Astrocyte of the spinal cord (primary cell): ENCODE data around the gene HLCS.

Source experiments
- DNase-seq: peaks from one replicate; pipeline ENCODE4 v3.0.0; 2011; ENCODE audit warnings: low read depth, low spot score
- H3K4me3 ChIP-seq: 2 replicates; pipeline ENCODE4 v1.5.1; 2011; ENCODE audit warnings: low read depth, mild to moderate bottlenecking, low read length, moderate library complexity
- in situ Hi-C: cut with HindIII; loops from 2 replicates; pipeline ENCODE4 v1.10.0; 2017; ENCODE audit warnings: low sequenced_read_pairs
- TF ChIP-seq, protein P1 (sequence below): IDR thresholded peaks from 2 replicates; pipeline ENCODE4 v1.5.1; 2012; ENCODE audit warnings: low read depth, mild to moderate bottlenecking, low read length, inconsistent platforms

Gene HLCS

DNA sequence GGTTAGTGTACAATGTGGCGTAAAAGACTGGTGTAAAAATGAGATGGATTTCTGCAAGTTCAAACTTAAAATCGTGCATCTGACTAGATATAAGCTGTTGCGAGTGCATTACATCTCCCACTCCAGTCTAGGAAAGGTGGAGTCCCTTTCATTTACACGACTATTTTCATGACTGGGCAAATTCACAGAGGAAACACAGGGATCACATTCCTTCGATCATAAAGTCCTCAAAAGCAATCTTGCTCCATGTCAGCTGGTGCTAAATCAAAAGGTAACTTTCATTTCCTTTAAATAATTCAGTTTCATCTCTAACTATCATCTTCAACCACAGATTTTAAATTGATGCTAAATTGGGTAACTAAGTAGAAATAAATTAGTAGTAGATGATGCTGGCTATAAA lies 100.0 kb downstream of the HLCS start:
- no peak overlapping the region for H3K4me3 ChIP-seq
- DNase-seq = no peak
- in situ Hi-C loops = no loop called here
- TF ChIP-seq, protein P1, sequence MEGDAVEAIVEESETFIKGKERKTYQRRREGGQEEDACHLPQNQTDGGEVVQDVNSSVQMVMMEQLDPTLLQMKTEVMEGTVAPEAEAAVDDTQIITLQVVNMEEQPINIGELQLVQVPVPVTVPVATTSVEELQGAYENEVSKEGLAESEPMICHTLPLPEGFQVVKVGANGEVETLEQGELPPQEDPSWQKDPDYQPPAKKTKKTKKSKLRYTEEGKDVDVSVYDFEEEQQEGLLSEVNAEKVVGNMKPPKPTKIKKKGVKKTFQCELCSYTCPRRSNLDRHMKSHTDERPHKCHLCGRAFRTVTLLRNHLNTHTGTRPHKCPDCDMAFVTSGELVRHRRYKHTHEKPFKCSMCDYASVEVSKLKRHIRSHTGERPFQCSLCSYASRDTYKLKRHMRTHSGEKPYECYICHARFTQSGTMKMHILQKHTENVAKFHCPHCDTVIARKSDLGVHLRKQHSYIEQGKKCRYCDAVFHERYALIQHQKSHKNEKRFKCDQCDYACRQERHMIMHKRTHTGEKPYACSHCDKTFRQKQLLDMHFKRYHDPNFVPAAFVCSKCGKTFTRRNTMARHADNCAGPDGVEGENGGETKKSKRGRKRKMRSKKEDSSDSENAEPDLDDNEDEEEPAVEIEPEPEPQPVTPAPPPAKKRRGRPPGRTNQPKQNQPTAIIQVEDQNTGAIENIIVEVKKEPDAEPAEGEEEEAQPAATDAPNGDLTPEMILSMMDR = no peak

DNA sequence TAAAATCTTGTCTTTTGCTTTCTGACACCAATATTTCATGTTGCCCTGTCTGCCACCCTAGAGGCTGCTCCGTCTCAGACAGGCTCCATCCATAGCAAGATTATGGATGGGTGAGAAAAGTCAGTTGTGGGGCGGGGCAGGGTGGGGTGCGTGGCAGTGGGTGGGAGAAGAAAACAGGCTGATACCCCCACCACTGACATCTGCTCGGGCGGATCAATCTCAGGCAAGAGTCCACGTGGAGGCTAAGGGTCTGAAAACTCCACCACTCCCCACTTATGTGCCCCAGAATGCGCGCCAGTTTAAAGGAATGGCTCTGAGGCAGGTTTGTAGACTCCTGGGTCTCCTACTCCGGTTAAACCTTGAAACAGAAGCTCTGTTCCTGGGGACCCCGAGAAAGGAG lies 101.5 kb downstream of the HLCS start:
- in situ Hi-C loops = no loop called here
- TF ChIP-seq, protein P1 = no peak
- H3K4me3 ChIP-seq = no peak overlapping the region
- DNase-seq = no peak

DNA sequence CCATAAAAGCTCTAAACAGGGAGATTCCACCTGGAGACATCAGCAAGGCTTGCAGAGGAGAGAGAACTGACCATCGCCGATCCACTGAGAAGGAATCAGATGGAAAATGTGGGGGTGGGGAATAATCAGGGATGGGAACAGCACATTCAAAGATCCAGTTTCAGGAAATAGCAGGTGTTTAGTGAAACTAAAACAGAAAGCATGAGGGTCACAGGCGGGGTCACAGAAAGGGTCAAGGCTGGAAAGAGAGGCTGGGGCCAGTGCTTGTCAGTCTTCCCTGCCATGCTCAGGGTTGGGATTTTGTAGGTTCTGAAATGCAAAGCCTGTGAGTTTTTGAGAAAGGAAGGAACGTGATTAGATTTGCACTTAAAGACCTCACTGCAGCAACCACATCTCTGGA lies 103.2 kb downstream of the HLCS start:
- in situ Hi-C loops = no loop called here
- TF ChIP-seq, protein P1 = no peak
- DNase-seq = no peak
- H3K4me3 ChIP-seq = no peak overlapping the region

DNA sequence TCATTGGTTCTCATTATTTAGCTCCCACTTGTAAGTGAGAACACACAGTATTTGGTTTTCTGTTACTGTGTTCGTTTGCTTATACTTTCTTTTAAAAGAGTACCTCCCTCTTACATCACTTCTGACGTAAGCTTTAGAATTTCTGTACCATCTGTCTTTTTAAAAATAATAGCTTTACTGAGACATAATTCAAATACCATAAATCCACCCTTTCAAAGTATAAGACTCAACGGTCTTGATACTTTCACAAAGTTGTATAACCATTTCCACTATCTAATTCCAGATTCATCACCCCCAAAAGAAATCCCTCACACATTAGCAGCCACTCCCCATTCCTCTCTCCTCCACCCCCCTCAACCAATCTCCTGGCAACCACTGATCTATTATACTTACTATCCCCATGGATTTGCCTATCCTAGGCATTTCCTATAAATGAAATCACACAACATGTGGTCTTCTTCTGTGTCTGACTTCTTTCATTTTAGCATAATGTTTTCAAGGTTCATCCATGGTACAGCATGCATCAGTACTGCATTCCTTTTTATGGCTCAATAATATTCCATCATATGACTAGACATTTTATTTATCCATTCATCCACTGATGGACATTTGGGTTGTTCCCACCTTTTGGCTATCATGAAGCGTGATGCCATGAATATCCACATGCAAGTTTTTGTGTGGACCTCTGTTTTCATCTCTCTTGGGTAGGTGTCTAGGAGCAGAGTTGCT lies 104.7 kb downstream of the HLCS start:
- in situ Hi-C loops = no loop called here
- TF ChIP-seq, protein P1 = no peak
- DNase-seq = no peak
- no peak overlapping the region for H3K4me3 ChIP-seq

DNA sequence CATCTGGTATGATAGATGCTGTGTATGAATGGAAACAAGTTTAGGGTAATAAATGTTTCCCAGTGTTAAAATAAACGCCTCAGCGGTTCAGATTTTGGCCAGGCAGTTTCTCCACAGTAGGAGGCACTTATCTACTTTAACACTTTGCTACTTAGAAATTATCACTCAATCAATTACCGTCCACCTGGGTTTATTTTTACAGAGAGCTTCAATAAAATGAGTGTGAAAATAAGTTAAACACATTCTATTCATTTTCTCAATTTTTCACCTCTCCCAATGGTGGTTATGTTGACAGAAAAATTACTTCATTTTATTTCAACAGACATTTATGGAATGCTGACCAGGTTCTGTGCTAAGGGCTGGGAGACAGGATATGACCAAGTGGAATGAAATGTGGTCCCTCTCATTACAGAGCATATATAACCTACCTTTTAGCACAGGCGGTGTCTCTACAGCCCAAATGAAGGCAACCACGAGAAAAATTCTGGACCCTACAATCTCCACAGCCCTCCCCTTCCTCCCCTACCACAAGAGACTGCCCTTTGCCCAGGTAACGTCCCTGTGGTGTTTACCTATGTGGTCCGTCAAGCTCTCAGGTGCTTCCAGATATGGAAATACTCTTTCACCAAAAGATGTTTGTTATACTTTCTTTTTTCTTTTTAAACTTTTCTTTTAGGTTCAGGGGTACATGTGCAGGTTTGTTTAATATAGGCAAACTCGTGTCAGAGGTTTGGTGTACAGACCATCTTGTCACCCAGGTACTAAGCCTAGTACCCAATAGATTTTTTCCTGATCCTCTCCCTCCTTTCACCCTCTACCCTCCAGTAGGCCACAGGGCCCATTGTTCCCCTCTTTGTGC lies 105.5 kb downstream of the HLCS start:
- no peak overlapping the region for H3K4me3 ChIP-seq
- TF ChIP-seq, protein P1 = no peak
- in situ Hi-C loops = no loop called here
- peak; percentile 63 for DNase-seq

DNA sequence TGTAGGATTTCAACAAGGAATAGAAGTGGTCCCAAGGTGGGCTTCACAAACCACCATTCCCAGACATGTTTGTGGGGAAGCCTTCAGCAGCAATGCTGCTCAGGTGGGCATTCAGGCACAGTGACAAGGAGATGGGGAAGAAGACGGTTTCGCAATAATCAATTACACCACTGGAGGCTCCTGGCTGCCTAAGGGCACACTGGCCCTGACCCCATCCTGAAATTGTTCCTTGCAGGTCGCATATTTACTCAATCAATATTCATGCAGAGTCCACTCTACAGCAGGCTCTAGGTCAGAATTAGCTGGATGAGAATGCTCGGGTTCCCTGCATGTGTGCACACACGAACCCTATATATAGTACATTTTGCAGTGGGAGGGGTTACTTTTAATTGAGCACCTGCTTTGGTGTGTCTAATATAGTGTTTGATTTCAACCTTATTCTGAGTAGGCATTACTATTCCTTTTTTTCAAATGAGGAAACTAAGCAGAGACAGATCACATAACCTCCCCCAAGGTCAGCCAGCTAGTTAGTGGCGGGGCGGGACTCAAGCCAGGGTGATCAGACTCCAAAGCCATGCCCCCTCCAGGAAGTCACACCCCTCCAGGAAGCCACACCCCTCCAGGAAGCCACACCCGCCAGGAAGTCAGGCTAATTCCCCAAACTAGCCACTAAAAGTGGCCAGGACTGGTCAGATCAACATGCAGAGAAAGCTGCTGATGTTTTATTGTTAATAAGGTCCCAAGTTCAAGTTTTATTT lies 106.5 kb downstream of the HLCS start:
- in situ Hi-C loops = no loop called here
- peak; percentile 33 for DNase-seq
- TF ChIP-seq, protein P1 = no peak
- no peak overlapping the region for H3K4me3 ChIP-seq
